ENCODE results near the gene EML5. TPM values are rescaled to one million over a fixed set of nuclear protein-coding genes. Genes with fewer than 3 reads are reported as not detected.

EML5 gene
- polyA plus RNA-seq, 1 experiment, result 3.6 TPM

- no peak for TF ChIP-seq CTCF (IDR thresholded peaks at IDR 0.05; ENCODE audit: low read depth, low read length)
- Histone ChIP-seq H3K27me3 (ENCODE audit: control insufficient read depth, insufficient read depth, low read length) (no peaks in the 10 kb centered on the region), H3K4me3 (ENCODE audit: low read depth, low read length) (no peak overlapping the region), H3K27ac (ENCODE audit: low read depth, low read length) (no peak overlapping the region), H3K9me3 (ENCODE audit: control insufficient read depth, insufficient read depth, low read length) (no peaks in the 10 kb centered on the region)
- DNase-seq (ENCODE audit: low read depth, low spot score), result no peak
- POLR2A ChIA-PET, result interaction anchor here (0.7 kb wide), 1 partner anchor 730 kb away, joined by 6 read pairs; no protein-coding TSS in a partner anchor
- CTCF ChIA-PET, result interaction anchor here (0.6 kb wide), 1 partner anchor 1633 kb away, joined by 3 read pairs; no protein-coding TSS in a partner anchor
Measured at GRCh38 chr14:88599761-88600439, 192.9 kb downstream of the EML5 start.

- Histone ChIP-seq H3K27ac (ENCODE audit: low read depth, low read length) (no peak overlapping the region), H3K4me3 (ENCODE audit: low read depth, low read length) (no peak overlapping the region), H3K9me3 (ENCODE audit: control insufficient read depth, insufficient read depth, low read length) (no peaks in the 10 kb centered on the region), H3K27me3 (ENCODE audit: control insufficient read depth, insufficient read depth, low read length) (no peaks in the 10 kb centered on the region)
- DNase-seq (ENCODE audit: low read depth, low spot score), result no peak
- ChIA-PET POLR2A (no interaction called here), CTCF (no interaction called here)
- no peak for TF ChIP-seq CTCF (IDR thresholded peaks at IDR 0.05; ENCODE audit: low read depth, low read length)
Measured at GRCh38 chr14:88599326-88599725, 193.4 kb downstream of the EML5 start.

DNA sequence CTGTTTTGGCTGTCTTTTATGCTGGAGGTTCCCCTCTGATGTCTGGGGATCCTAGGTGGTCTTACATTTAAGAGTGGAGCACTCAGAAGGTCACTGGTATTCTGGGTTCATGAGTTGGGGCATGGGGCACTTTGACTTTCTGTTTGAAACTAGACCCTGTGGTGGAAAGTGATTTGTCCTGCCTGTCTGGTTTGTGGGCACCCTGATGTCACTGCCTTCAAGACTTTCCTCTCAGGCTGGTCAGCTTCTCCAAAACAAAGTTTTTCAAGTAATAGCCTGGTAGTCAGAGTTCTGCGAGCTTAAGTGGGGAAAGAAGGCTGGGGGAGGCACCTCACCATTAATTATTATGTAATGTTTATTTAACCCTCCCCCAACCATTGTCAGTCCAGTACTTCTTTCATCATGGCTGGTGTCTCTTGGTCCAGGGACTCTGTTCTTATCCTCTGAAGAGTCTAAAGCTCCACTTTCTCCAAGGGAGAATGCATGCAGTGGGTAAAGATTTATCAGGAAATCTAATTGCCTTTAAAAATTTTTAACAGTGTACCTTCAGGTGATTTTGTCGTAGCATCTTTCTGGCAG lies 194.6 kb downstream of the EML5 start:
- Histone ChIP-seq H3K27ac (ENCODE audit: low read depth, low read length) (no peak overlapping the region), H3K9me3 (ENCODE audit: control insufficient read depth, insufficient read depth, low read length) (no peaks in the 10 kb centered on the region), H3K27me3 (ENCODE audit: control insufficient read depth, insufficient read depth, low read length) (no peaks in the 10 kb centered on the region), H3K4me3 (ENCODE audit: low read depth, low read length) (no peak overlapping the region)
- DNase-seq (ENCODE audit: low read depth, low spot score), result no peak
- ChIA-PET CTCF (no interaction called here), POLR2A (no interaction called here)
- no peak for TF ChIP-seq CTCF (IDR thresholded peaks at IDR 0.05; ENCODE audit: low read depth, low read length)

- DNase-seq (ENCODE audit: low read depth, low spot score), result no peak
- no peak for TF ChIP-seq CTCF (IDR thresholded peaks at IDR 0.05; ENCODE audit: low read depth, low read length)
- Histone ChIP-seq H3K27me3 (ENCODE audit: control insufficient read depth, insufficient read depth, low read length) (no peaks in the 10 kb centered on the region), H3K27ac (ENCODE audit: low read depth, low read length) (no peak overlapping the region), H3K4me3 (ENCODE audit: low read depth, low read length) (no peak overlapping the region), H3K9me3 (ENCODE audit: control insufficient read depth, insufficient read depth, low read length) (no peaks in the 10 kb centered on the region)
- ChIA-PET CTCF (no interaction called here), POLR2A (no interaction called here)
Measured at GRCh38 chr14:88597601-88598000, 195.2 kb downstream of the EML5 start.

DNA sequence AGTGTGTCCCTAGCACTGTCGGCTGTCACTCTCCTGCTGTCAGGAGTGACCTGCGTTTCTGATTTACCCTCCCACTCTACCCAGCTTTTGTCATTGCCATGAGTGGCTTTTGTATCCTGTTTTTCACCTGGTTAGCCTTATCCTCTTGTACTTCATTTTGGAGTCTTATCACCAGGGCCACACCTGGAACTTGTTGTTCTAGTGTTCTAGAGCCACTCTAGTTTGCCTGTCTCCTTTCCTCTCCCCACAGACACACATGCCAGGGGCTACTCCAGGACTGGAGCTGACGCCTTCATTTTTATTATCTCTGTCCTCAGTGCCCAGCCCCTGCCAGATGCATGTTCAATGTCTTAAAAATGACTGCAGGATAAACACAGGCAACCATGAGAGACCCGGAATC lies 195.7 kb downstream of the EML5 start:
- ChIA-PET POLR2A (no interaction called here), CTCF (interaction anchor here (0.6 kb wide), 1 partner anchor 366 kb away, joined by 3 read pairs; no protein-coding TSS in a partner anchor)

More for the DNA sequence above, 195.7 kb downstream of the EML5 start:
- no peaks in the 10 kb centered on the region for H3K27me3 ChIP-seq (ENCODE audit: control insufficient read depth, insufficient read depth, low read length)
- no peaks in the 10 kb centered on the region for H3K9me3 ChIP-seq (ENCODE audit: control insufficient read depth, insufficient read depth, low read length)
- no peak for TF ChIP-seq CTCF (IDR thresholded peaks at IDR 0.05; ENCODE audit: low read depth, low read length)
- no peak overlapping the region for H3K4me3 ChIP-seq (ENCODE audit: low read depth, low read length)
- no peak for DNase-seq (ENCODE audit: low read depth, low spot score)
- no peak overlapping the region for H3K27ac ChIP-seq (ENCODE audit: low read depth, low read length)
